Measurements from ENCODE around the gene PPIH. TPM values are rescaled to one million over a fixed set of nuclear protein-coding genes. Genes with fewer than 3 reads are reported as not detected.
A peak's percentile ranks its signal among the peaks of the same experiment; 100 is the strongest.
"Not testable (repeated sequence)": the region's sequence is repeated elsewhere in the genome, so short reads cannot be mapped to it uniquely, and the experiment has no call there.

Gene PPIH
- total RNA-seq, 1 donor from 2014 or later: 92.9 TPM

GRCh38 chr1:42690477-42691156 lies 32.4 kb downstream of the PPIH start:
- no peak overlapping the region for H3K4me3 Mint-ChIP-seq
- intact Hi-C loops (cut with micrococcal nuclease): no loop called here
- no peak for DNase-seq
- peaks cover 70% of the 10 kb centered on the region for H3K4me1 Mint-ChIP-seq
- H3K27ac Mint-ChIP-seq: no peak overlapping the region
- H3K27me3 Mint-ChIP-seq: no peaks in the 10 kb centered on the region
- H3K36me3 Mint-ChIP-seq (ENCODE audit: low read depth): peaks cover 65% of the 10 kb centered on the region
- no peaks in the 10 kb centered on the region for H3K9me3 Mint-ChIP-seq

- intact Hi-C loops (cut with micrococcal nuclease): no loop called here
- Mint-ChIP-seq H3K4me1 (peaks cover 70% of the 10 kb centered on the region), H3K4me3 (no peak overlapping the region), H3K27me3 (no peaks in the 10 kb centered on the region), H3K36me3 (ENCODE audit: low read depth) (peaks cover 67% of the 10 kb centered on the region), H3K9me3 (no peaks in the 10 kb centered on the region), H3K27ac (no peak overlapping the region)
- no peak for DNase-seq
These were observed 32.9 kb downstream of the PPIH start for GRCh38 chr1:42691157-42691498.

- no peak for DNase-seq
- intact Hi-C loops (cut with micrococcal nuclease): no loop called here
- H3K9me3 Mint-ChIP-seq: no peaks in the 10 kb centered on the region
- no peaks in the 10 kb centered on the region for H3K27me3 Mint-ChIP-seq
- no peak overlapping the region for H3K4me3 Mint-ChIP-seq
- H3K36me3 Mint-ChIP-seq (ENCODE audit: low read depth): peaks cover 68% of the 10 kb centered on the region
- peaks cover 60% of the 10 kb centered on the region for H3K4me1 Mint-ChIP-seq
- no peak overlapping the region for H3K27ac Mint-ChIP-seq
These were observed 34.2 kb downstream of the PPIH start for GRCh38 chr1:42692461-42692860.

- peaks cover 68% of the 10 kb centered on the region for H3K36me3 Mint-ChIP-seq (ENCODE audit: low read depth)
- H3K4me1 Mint-ChIP-seq: peaks cover 55% of the 10 kb centered on the region
- H3K27ac Mint-ChIP-seq: peak overlapping the region; percentile 16
- intact Hi-C loops (cut with micrococcal nuclease): no loop called here
- no peaks in the 10 kb centered on the region for H3K27me3 Mint-ChIP-seq
- H3K4me3 Mint-ChIP-seq: no peak overlapping the region
- DNase-seq: no peak
- H3K9me3 Mint-ChIP-seq: no peaks in the 10 kb centered on the region
These were observed 34.7 kb downstream of the PPIH start for GRCh38 chr1:42692911-42693310.

- H3K27me3 Mint-ChIP-seq: no peaks in the 10 kb centered on the region
- H3K4me3 Mint-ChIP-seq: no peak overlapping the region
- H3K27ac Mint-ChIP-seq: no peak overlapping the region
- intact Hi-C loops (cut with micrococcal nuclease): no loop called here
- peaks cover 93% of the 10 kb centered on the region for H3K36me3 Mint-ChIP-seq (ENCODE audit: low read depth)
- H3K9me3 Mint-ChIP-seq: no peaks in the 10 kb centered on the region
- peaks cover 19% of the 10 kb centered on the region for H3K4me1 Mint-ChIP-seq
- no peak for DNase-seq
These were observed 40.0 kb downstream of the PPIH start for GRCh38 chr1:42698081-42698813.

- DNase-seq: no peak
- Mint-ChIP-seq H3K9me3 (peaks cover 1% of the 10 kb centered on the region), H3K27ac (no peak overlapping the region), H3K4me1 (peaks cover 11% of the 10 kb centered on the region), H3K36me3 (ENCODE audit: low read depth) (peaks cover 96% of the 10 kb centered on the region), H3K4me3 (no peak overlapping the region), H3K27me3 (no peaks in the 10 kb centered on the region)
- intact Hi-C loops (cut with micrococcal nuclease): no loop called here
These were observed 41.8 kb downstream of the PPIH start for GRCh38 chr1:42700006-42700405.

GRCh38 chr1:42703888-42704464 lies 45.8 kb downstream of the PPIH start:
- Mint-ChIP-seq H3K27me3 (no peaks in the 10 kb centered on the region), H3K4me1 (no peaks in the 10 kb centered on the region), H3K36me3 (ENCODE audit: low read depth) (peaks cover 92% of the 10 kb centered on the region), H3K4me3 (no peak overlapping the region), H3K27ac (no peak overlapping the region), H3K9me3 (peaks cover 4% of the 10 kb centered on the region)
- no peak for DNase-seq
- intact Hi-C loops (cut with micrococcal nuclease): no loop called here

GRCh38 chr1:42712808-42713207 lies 54.6 kb downstream of the PPIH start:
- Mint-ChIP-seq H3K9me3 (peaks cover 18% of the 10 kb centered on the region), H3K36me3 (ENCODE audit: low read depth) (peaks cover 85% of the 10 kb centered on the region)
- DNase-seq; H3K4me1 Mint-ChIP-seq; H3K4me3 Mint-ChIP-seq; H3K27me3 Mint-ChIP-seq; H3K27ac Mint-ChIP-seq; intact Hi-C loops (cut with micrococcal nuclease): not testable (repeated sequence)

GRCh38 chr1:42713293-42713692 lies 55.1 kb downstream of the PPIH start:
- Mint-ChIP-seq H3K4me1 (peaks cover 5% of the 10 kb centered on the region), H3K36me3 (ENCODE audit: low read depth) (peaks cover 85% of the 10 kb centered on the region), H3K9me3 (peaks cover 18% of the 10 kb centered on the region), H3K27ac (no peak overlapping the region), H3K27me3 (no peaks in the 10 kb centered on the region), H3K4me3 (no peak overlapping the region)
- no peak for DNase-seq
- intact Hi-C loops (cut with micrococcal nuclease): no loop called here

- peaks cover 18% of the 10 kb centered on the region for H3K9me3 Mint-ChIP-seq
- H3K4me1 Mint-ChIP-seq; DNase-seq; H3K27ac Mint-ChIP-seq; H3K27me3 Mint-ChIP-seq; intact Hi-C loops (cut with micrococcal nuclease); H3K4me3 Mint-ChIP-seq: not testable (repeated sequence)
- peaks cover 83% of the 10 kb centered on the region for H3K36me3 Mint-ChIP-seq (ENCODE audit: low read depth)
These were observed 56.2 kb downstream of the PPIH start for GRCh38 chr1:42714441-42714840.

- Mint-ChIP-seq H3K4me1 (peaks cover 5% of the 10 kb centered on the region), H3K9me3 (no peaks in the 10 kb centered on the region), H3K27ac (no peak overlapping the region), H3K4me3 (no peak overlapping the region), H3K36me3 (ENCODE audit: low read depth) (peaks cover 26% of the 10 kb centered on the region), H3K27me3 (no peaks in the 10 kb centered on the region)
- DNase-seq: no peak
- intact Hi-C loops (cut with micrococcal nuclease): no loop called here
These were observed 62.6 kb downstream of the PPIH start for GRCh38 chr1:42720868-42721267.

GRCh38 chr1:42721926-42722325 lies 63.7 kb downstream of the PPIH start:
- H3K4me3 Mint-ChIP-seq: no peak overlapping the region

GRCh38 chr1:42722403-42722802 lies 64.2 kb downstream of the PPIH start:
- not testable (repeated sequence) for H3K4me3 Mint-ChIP-seq, H3K27ac Mint-ChIP-seq, H3K27me3 Mint-ChIP-seq

More at GRCh38 chr1:42721926-42722325, 63.7 kb downstream of the PPIH start:
- H3K27me3 Mint-ChIP-seq: no peaks in the 10 kb centered on the region
- peaks cover 5% of the 10 kb centered on the region for H3K4me1 Mint-ChIP-seq
- no peaks in the 10 kb centered on the region for H3K9me3 Mint-ChIP-seq
- no peak overlapping the region for H3K27ac Mint-ChIP-seq
- peaks cover 18% of the 10 kb centered on the region for H3K36me3 Mint-ChIP-seq (ENCODE audit: low read depth)
- DNase-seq: no peak
- intact Hi-C loops (cut with micrococcal nuclease): no loop called here

GRCh38 chr1:42723511-42723910 lies 65.3 kb downstream of the PPIH start:
- intact Hi-C loops (cut with micrococcal nuclease): no loop called here
- no peak overlapping the region for H3K4me3 Mint-ChIP-seq
- H3K4me1 Mint-ChIP-seq: peaks cover 5% of the 10 kb centered on the region
- H3K9me3 Mint-ChIP-seq: no peaks in the 10 kb centered on the region
- no peak overlapping the region for H3K27ac Mint-ChIP-seq
- H3K36me3 Mint-ChIP-seq (ENCODE audit: low read depth): peaks cover 5% of the 10 kb centered on the region
- no peak for DNase-seq
- no peaks in the 10 kb centered on the region for H3K27me3 Mint-ChIP-seq

More at GRCh38 chr1:42722403-42722802, 64.2 kb downstream of the PPIH start:
- H3K4me1 Mint-ChIP-seq; intact Hi-C loops (cut with micrococcal nuclease); DNase-seq; H3K9me3 Mint-ChIP-seq: not testable (repeated sequence)
- H3K36me3 Mint-ChIP-seq (ENCODE audit: low read depth): peaks cover 13% of the 10 kb centered on the region

All from activated CD4-positive, alpha-beta T cell treated with anti-CD3 and anti-CD28 coated beads, Interleukin-2, amount 10 ng/mL, durations not matched to agents 24 days and 14 days (primary cell).